Tibial nerve (tissue), 4 donors: ENCODE data around the gene ZCCHC7.

Experiments
- CTCF ChIP-seq, 5 experiments: fragments of 200-600 bp in 3 of 5; fragments of 450-650 bp in 2 of 5; sonication (generic) in 3 of 5; IDR thresholded peaks; one replicate each; pipeline ENCODE4 v1.5.1; 2016 to 2019; ENCODE audit warnings: antibody characterized with exemption in 5 of 5, mild to moderate bottlenecking in 3 of 5, moderate library complexity in 2 of 5
- EP300 ChIP-seq, 2 donors: sonication (generic); formaldehyde crosslinking; IDR thresholded peaks; one replicate each; pipeline ENCODE4 v1.6.1; 2017; ENCODE audit warnings: antibody characterized with exemption in 2 of 2, mild to moderate bottlenecking in 1 of 2
- POLR2A ChIP-seq, 2 donors: fragments of 450-650 bp; IDR thresholded peaks; one replicate each; pipeline ENCODE4 v1.6.1; 2017; ENCODE audit warnings: antibody characterized with exemption in 2 of 2, mild to moderate bottlenecking in 2 of 2, moderate library complexity in 2 of 2

GRCh38 chr9:37390759-37391158 is 270.4 kb downstream of the ZCCHC7 start:
- TF ChIP-seq CTCF (IDR thresholded peaks at IDR 0.05) (peak in 1 of 5 experiments; percentile 27), POLR2A (IDR thresholded peaks at IDR 0.05) (no peak), EP300 (IDR thresholded peaks at IDR 0.05) (no peak)
